Measurements from ENCODE around the gene BFSP1.

Gene BFSP1

DNA sequence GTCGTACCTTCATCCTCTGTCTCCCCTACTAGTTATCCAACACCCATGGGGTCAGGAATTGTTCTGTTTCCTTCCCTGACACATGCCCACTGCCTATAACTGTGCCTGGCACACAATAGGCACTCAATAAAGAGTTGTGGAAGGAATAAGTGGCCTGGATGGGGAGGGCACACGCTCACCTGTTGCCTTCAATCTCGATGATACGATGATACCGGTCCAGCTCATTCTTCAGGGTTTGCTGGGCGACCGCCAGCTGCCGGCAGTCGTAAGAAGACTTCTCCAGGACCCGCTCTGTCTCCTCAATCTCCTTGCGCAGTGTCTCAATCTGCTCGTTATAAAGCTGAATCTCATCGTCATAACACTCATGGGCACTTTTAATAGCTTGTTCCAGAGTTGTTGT lies 32.5 kb downstream of the BFSP1 start:
- DNase-seq (ENCODE audit: insufficient read length, low spot score) (no peak), FAIRE-seq (no peak)
- no peak for TF ChIP-seq CTCF (IDR thresholded peaks at IDR 0.05; ENCODE audit: insufficient read depth, missing control alignments)

DNA sequence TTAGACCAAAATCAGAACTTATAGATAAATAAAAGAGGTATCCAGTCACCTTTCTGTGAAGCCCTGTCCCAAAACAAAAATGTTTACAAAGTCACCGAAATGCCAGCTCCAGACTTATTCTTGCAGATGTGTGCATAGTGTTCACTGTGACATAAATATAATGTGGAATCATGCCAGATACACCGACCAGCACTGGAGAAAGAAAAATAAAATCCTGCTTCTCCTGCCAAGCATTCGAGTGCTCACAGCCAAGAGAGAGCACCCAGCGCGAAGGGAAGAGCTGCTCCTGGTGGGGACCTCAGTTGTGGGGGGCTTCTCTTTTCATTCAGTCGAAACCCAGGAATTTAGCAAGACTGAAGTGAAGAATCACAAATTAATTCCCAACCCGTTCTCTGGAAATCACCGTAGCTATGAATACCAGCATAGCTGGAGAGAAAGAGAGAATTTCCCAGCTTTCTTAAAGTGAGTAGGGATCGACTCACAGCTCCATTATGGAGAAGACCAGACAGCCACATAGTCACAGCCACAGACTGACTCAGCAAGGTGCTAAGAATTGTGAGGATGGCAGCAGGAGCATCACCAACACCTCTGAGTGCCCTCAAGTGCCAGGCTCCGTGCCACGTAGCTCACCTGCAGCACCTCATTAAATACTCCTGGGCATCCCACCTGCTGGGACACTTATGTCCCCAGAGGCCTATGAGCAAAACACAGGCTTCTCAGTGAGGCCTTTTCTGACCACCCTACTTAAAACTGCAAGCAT lies 33.2 kb downstream of the BFSP1 start:
- no peak for TF ChIP-seq CTCF (IDR thresholded peaks at IDR 0.05; ENCODE audit: insufficient read depth, missing control alignments)
- DNase-seq (ENCODE audit: insufficient read length, low spot score) (no peak), FAIRE-seq (no peak)

DNA sequence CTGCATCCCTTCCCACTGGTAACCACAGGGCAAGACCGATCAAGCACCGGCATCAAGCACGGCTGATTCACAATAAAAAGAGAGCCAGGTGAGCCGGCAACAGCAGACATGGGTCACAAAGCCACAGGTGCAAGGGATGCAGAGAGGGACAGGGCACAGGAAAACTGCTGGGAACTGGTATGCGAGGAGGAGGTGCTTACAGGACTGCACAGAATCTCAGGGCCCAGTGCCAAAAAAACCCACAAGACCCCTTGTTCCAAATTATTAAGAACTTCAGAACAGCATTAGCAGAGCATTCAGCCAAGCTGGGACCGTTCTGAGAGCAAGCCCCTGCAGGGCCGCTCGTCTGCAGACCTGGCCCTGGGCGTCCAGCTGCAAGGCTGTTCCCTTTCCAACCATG lies 35.4 kb downstream of the BFSP1 start:
- DNase-seq (ENCODE audit: insufficient read length, low spot score): no peak
- no peak for TF ChIP-seq CTCF (IDR thresholded peaks at IDR 0.05; ENCODE audit: insufficient read depth, missing control alignments)
- FAIRE-seq: no peak

- no peak for FAIRE-seq
- DNase-seq (ENCODE audit: insufficient read length, low spot score): no peak
- no peak for TF ChIP-seq CTCF (IDR thresholded peaks at IDR 0.05; ENCODE audit: insufficient read depth, missing control alignments)
Observed at GRCh38 chr20:17494201-17494600, 37.0 kb downstream of the BFSP1 start.

DNA sequence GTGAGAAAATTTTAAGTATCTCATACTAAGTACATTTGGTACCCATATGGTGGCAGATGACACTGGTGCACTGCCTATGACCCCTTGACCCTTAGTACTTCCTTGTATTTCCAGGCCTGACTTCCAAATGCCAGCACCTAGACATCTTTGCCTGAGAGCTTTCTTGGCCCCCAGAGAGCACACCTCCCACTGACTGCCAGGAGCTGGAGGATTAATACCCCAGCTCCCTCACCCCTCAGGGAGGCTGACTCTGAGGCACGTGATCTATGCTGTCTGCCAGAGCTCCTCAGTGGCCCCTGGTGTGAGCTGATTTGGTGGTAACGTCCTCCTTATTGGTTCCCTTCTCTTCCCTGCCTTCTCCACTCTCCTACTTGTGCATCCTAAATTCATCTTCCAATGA lies 38.0 kb downstream of the BFSP1 start:
- no peak for TF ChIP-seq CTCF (IDR thresholded peaks at IDR 0.05; ENCODE audit: insufficient read depth, missing control alignments)
- FAIRE-seq (no peak), DNase-seq (ENCODE audit: insufficient read length, low spot score) (no peak)

- DNase-seq (ENCODE audit: insufficient read length, low spot score) (no peak), FAIRE-seq (no peak)
- TF ChIP-seq CTCF (IDR thresholded peaks at IDR 0.05; ENCODE audit: insufficient read depth, missing control alignments): no peak
Observed at GRCh38 chr20:17491488-17491887, 39.7 kb downstream of the BFSP1 start.

GRCh38 chr20:17491041-17491440 lies 40.1 kb downstream of the BFSP1 start:
- no peak for FAIRE-seq
- no peak for DNase-seq (ENCODE audit: insufficient read length, low spot score)
- no peak for TF ChIP-seq CTCF (IDR thresholded peaks at IDR 0.05; ENCODE audit: insufficient read depth, missing control alignments)
